GM12878 (cell line): ENCODE results near the gene PDE9A. TPM values are rescaled to one million over a fixed set of nuclear protein-coding genes. Genes with fewer than 3 reads are reported as not detected.

ENCODE experiments used
- ATAC-seq: fragments of 200-7000 bp; cut with Tn5 transposase; 3 replicates; pipeline ENCODE4 v1.9.1; 2020; ENCODE audit warnings: mild to moderate bottlenecking, moderate library complexity
- BruUV-seq: library from RNA; stranded (reverse); fragments of 400-500 nt; replicated peaks from 2 replicates; lab custom pipeline; 2021; lab: Mats Ljungman, UMichigan
- CTCF ChIA-PET: fragments of 300-600 bp; sonication (Branson Sonifier 250); formaldehyde crosslinking; extraction: SDS; loops from one replicate; lab custom pipeline; 2021; ENCODE audit warnings: inconsistent platforms; lab: Yijun Ruan, JAX
- POLR2A ChIA-PET: fragments of 350-600 bp; formaldehyde crosslinking; extraction: SDS; loops from one replicate; lab custom pipeline; 2021; ENCODE audit warnings: inconsistent platforms; lab: Charles Lee
- RAD21 ChIA-PET: fragments of 300-600 bp; sonication (Branson Sonifier 250); formaldehyde crosslinking; loops from one replicate; lab custom pipeline; 2023; ENCODE audit warnings: antibody characterized with exemption; ENCODE audit not compliant: unreplicated experiment; lab: Charles Lee
- SMC1A ChIA-PET: fragments of 300-600 bp; sonication (Branson Sonifier 250); formaldehyde crosslinking; loops from one replicate; lab custom pipeline; 2023; ENCODE audit not compliant: unreplicated experiment, uncharacterized antibody; lab: Charles Lee
- DNase-seq: peaks from one replicate; pipeline ENCODE4 v3.0.0-alpha.2; 2011; ENCODE audit warnings: low read depth, low spot score
- FAIRE-seq: peaks from 3 replicates; lab custom pipeline; 2011; peaks lifted over from hg19 to GRCh38; lab: Jason Lieb, UNC
- H2AFZ ChIP-seq: 2 replicates; pipeline ENCODE4 v1.6.0; 2011; ENCODE audit warnings: low read depth, low read length, control low read depth; ENCODE audit not compliant: control insufficient read depth
- H3K27ac ChIP-seq: 2 replicates; pipeline ENCODE4 v1.5.1; 2011; ENCODE audit warnings: control low read depth; ENCODE audit not compliant: control insufficient read depth, insufficient read depth
- H3K27me3 ChIP-seq, 2 experiments: replicated peaks in 1 of 2; 2 replicates each; pipeline versions ENCODE4 v1.6.0 to v1.6.1; 2011; ENCODE audit warnings: low read length in 1 of 2; ENCODE audit not compliant: control insufficient read depth in 2 of 2, insufficient read depth in 2 of 2
- H3K36me3 ChIP-seq, 2 experiments: 2 replicates each; pipeline ENCODE4 v1.5.1; 2011; ENCODE audit warnings: low read length in 1 of 2; ENCODE audit not compliant: control insufficient read depth in 2 of 2, insufficient read depth in 2 of 2
- H3K4me1 ChIP-seq: 2 replicates; pipeline ENCODE4 v1.6.1; 2011; ENCODE audit warnings: mild to moderate bottlenecking, low read length, moderate library complexity, mixed read lengths; ENCODE audit not compliant: control insufficient read depth, insufficient read depth
- H3K4me2 ChIP-seq: 2 replicates; pipeline ENCODE4 v1.6.0; 2011; ENCODE audit warnings: control low read depth; ENCODE audit not compliant: control insufficient read depth, insufficient read depth
- H3K4me3 ChIP-seq: fragments of 200-600 bp; sonication (generic); 2 replicates; pipeline ENCODE4 v1.5.1; 2016
- H3K79me2 ChIP-seq: 2 replicates; pipeline ENCODE4 v1.6.0; 2011; ENCODE audit warnings: low read length; ENCODE audit not compliant: control insufficient read depth, insufficient read depth
- H3K9ac ChIP-seq: 2 replicates; pipeline ENCODE4 v1.8.0; 2011; ENCODE audit warnings: low read length, control low read depth, mixed read lengths; ENCODE audit not compliant: control insufficient read depth, insufficient read depth
- H3K9me3 ChIP-seq: replicated peaks from 3 replicates; pipeline ENCODE4 v1.5.1; 2011; ENCODE audit warnings: mild to moderate bottlenecking, low read length; ENCODE audit not compliant: control insufficient read depth, insufficient read depth
- H4K20me1 ChIP-seq: 2 replicates; pipeline ENCODE4 v1.6.0; 2011; ENCODE audit not compliant: control insufficient read depth, insufficient read depth
- CREB1 ChIP-seq: IDR thresholded peaks from 2 replicates; pipeline ENCODE4 v1.6.1; 2012; ENCODE audit warnings: low read depth, mild to moderate bottlenecking, inconsistent platforms
- FOXM1 ChIP-seq: IDR thresholded peaks from 2 replicates; pipeline ENCODE4 v1.6.1; 2012; ENCODE audit warnings: low read depth, mild to moderate bottlenecking, inconsistent platforms, low read length, moderate library complexity
- POLR2A ChIP-seq: IDR thresholded peaks from 2 replicates; pipeline ENCODE4 v1.6.1; 2011; ENCODE audit warnings: low read depth, mild to moderate bottlenecking, low read length
- SREBF2 ChIP-seq: IDR thresholded peaks from 2 replicates; pipeline ENCODE4 v1.6.1; 2012; ENCODE audit warnings: mild to moderate bottlenecking, low read length
- TARDBP ChIP-seq: IDR thresholded peaks from 2 replicates; pipeline ENCODE4 v1.6.1; 2016; ENCODE audit warnings: borderline replicate concordance
- TBL1XR1 ChIP-seq: IDR thresholded peaks from 2 replicates; pipeline ENCODE4 v1.6.1; 2012; ENCODE audit warnings: low read depth, low read length, improper control_type of control experiment
- WGBS: methylation state at CpG from one replicate; pipeline ENCODE4 v1.1.6; 2016; ENCODE audit warnings: low lambda C conversion rate; ENCODE audit not compliant: insufficient replicate concordance, insufficient coverage; ENCODE audit errors: missing lambda C conversion rate; 5-methylcytosine and 5-hydroxymethylcytosine counted together
- in situ Hi-C: fragments of 300-500 bp; cut with MboI; formaldehyde crosslinking; loops from 9 replicates; pipeline ENCODE4 v1.14.3; 2018; ENCODE audit warnings: mixed read lengths
- intact Hi-C: fragments of 100-400 bp; cut with micrococcal nuclease; formaldehyde crosslinking; loops from one replicate; pipeline ENCODE4 v1.14.2; 2022; ENCODE audit not compliant: unreplicated experiment
- polyA plus RNA-seq, 11 experiments: library from polyadenylated mRNA; depleted of rRNA in 4 of 11; unstranded in 6 of 11; stranded (reverse) in 5 of 11; fragments of >200 nt; fragmentation: Nextera tagmentation in 4 of 11; fragmentation: Illumina TruSeq in 1 of 11; extraction: Ambion mirVana in 4 of 11; extraction: Trizol in 1 of 11; gene quantifications; 1 replicate in 1 of 11; 2 replicates in 10 of 11; pipeline versions ENCODE4 v1.2.1 to v1.2.3, GENCODE V29; 2011 to 2016; ENCODE audit warnings: inconsistent platforms in 2 of 11, missing spikeins in 2 of 11, low read depth in 1 of 11
- total RNA-seq, 4 experiments: library from RNA; depleted of rRNA in 3 of 4; stranded (reverse); fragments of >200 nt in 3 of 4; fragmentation: Illumina TruSeq in 1 of 4; extraction: Trizol in 1 of 4; gene quantifications; 2 replicates each; pipeline versions ENCODE4 v1.2.1 to v1.2.3, GENCODE V29; 2013 to 2021

Gene PDE9A
- total and polyA plus RNA-seq, 10 of the 15 experiments (the other 5 are each of a cell fraction or from before 2014, with no cell fraction given) = 0.08 to 0.45 (median 0.20) TPM; not detected in 1

DNA sequence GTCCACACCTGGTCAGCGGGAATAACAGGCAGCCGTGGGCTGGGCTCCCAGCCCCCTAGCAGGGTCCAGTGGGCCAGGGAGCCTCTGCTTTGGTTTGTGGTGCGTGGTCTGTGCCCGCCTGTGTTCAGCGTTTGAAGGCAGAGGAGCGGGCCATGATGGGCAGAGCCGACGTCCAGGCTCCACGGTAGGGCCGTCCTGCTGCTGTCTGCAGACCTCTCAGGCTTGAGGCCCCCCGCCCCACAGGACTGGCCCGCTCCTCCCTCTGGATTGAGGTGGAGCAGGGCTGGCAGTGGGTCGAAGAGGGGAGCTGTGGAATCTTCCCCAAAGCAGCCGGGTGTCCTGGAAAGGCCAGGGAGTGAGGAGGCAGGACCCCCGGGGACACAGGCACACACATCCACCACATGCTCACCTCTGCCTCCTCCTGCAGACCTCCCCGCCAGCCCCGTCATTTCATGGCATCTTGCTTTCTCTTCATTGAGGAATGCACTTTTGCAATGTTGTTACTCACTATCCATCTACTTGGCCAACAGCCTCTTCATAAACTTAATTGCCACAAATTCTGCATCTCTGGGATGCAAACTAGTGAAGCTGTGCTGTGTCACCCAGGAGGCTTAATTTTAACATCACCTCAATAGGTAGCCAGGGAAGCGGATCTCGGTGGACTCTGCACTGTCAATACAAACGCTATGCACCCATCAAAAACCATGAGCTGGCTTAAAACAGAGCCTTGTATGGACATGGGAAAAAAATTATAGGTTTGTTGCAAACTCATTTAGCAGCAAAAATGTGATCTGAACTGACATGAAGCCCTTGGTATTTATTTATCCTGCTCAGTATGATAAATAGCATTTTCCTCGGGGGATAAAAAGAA is 85.9 kb downstream of the PDE9A start (continued):
- TF ChIP-seq CREB1 (no peak), TARDBP (no peak), POLR2A (no peak), FOXM1 (no peak), TBL1XR1 (no peak)

DNA sequence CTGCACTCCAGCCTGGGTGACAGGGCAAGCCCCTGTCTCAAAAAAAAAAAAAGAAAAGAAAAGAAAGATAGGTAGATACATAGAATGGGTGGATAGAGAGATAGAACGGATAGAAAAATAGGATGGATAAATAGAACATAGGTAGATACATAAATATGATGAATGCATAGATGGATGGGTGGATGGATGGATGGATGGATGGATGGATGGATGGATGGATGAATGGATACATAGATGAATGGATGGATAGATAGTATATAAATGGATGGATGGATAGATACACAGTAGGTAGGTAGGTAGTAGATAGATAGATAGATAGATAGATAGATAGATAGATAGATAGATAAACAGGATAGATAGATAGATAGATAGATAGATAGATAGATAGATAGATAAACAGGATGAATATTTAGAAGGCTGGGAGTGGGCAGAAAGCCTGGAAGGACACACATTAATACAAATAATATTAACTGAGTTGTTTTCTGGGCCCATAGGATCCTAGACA is 87.0 kb downstream of the PDE9A start:
- FAIRE-seq = no peak
- ChIA-PET RAD21 (no interaction called here), POLR2A (no interaction called here), SMC1A (no interaction called here), CTCF (no interaction called here)
- intact Hi-C loops = no loop called here
- WGBS = 33% methylated on average over 1 of the region's 1 CpG
- ATAC-seq = no peak
- H3K27ac ChIP-seq = no peak overlapping the region
- no peak for TF ChIP-seq SREBF2
- TF ChIP-seq, all 136 proteins: peak for 0
- no peak overlapping the region for H3K9ac ChIP-seq
- no peak overlapping the region for H3K4me3 ChIP-seq
- no peaks in the 10 kb centered on the region for H3K4me1 ChIP-seq
- peaks cover 0 to 2% of the 10 kb centered on the region in 2 experiments; a peak in 3 of 4 replicates for H3K27me3 ChIP-seq
- H4K20me1 ChIP-seq = no peaks in the 10 kb centered on the region
- H3K4me2 ChIP-seq = no peak overlapping the region
- no TSS peak for BruUV-seq
- in situ Hi-C loops = no loop called here
- no peaks in the 10 kb centered on the region for H3K79me2 ChIP-seq
- no peak for DNase-seq
- no peaks in the 10 kb centered on the region for H3K36me3 ChIP-seq
- no peak overlapping the region for H2AFZ ChIP-seq
- H3K9me3 ChIP-seq = no peaks in the 10 kb centered on the region
